GM12878 (cell line): ENCODE results near the gene SLCO3A1.

ENCODE experiments used
- CHD4 ChIP-seq: fragments of 200-600 bp; sonication (generic); IDR thresholded peaks from 2 replicates; pipeline ENCODE4 v1.6.1; 2016; ENCODE audit warnings: mild to moderate bottlenecking
- CREB1 ChIP-seq: IDR thresholded peaks from 2 replicates; pipeline ENCODE4 v1.6.1; 2012; ENCODE audit warnings: low read depth, mild to moderate bottlenecking, inconsistent platforms
- CTCF ChIP-seq, 3 experiments: IDR thresholded peaks in 2 of 3; conservative IDR thresholded peaks in 1 of 3; 2 replicates each; pipeline ENCODE4 v1.5.1; 2011; ENCODE audit warnings: low read depth in 3 of 3, low read length in 3 of 3, mild to moderate bottlenecking in 3 of 3, control low read depth in 2 of 3, moderate library complexity in 2 of 3, inconsistent platforms in 1 of 3, mixed read lengths in 1 of 3; ENCODE audit not compliant: control insufficient read depth in 2 of 3, insufficient read depth in 1 of 3; ENCODE audit errors: extremely low read depth in 1 of 3
- DPF2 ChIP-seq: fragments of 450-650 bp; IDR thresholded peaks from 2 replicates; pipeline ENCODE4 v1.6.1; 2017; ENCODE audit warnings: mild to moderate bottlenecking
- EZH2 ChIP-seq: IDR thresholded peaks from 2 replicates; pipeline ENCODE4 v1.6.1; 2012; ENCODE audit warnings: low read depth, mild to moderate bottlenecking, control low read depth, inconsistent platforms, low read length, borderline replicate concordance; ENCODE audit not compliant: control insufficient read depth
- IKZF2 ChIP-seq, 2 experiments: fragments of 450-650 bp; IDR thresholded peaks; 2 replicates each; pipeline ENCODE4 v1.6.1; 2017; ENCODE audit warnings: mild to moderate bottlenecking in 2 of 2, moderate library complexity in 2 of 2
- POLR2A ChIP-seq: IDR thresholded peaks from 2 replicates; pipeline ENCODE4 v1.6.1; 2011; ENCODE audit warnings: low read depth, mild to moderate bottlenecking, low read length
- POLR2AphosphoS5 ChIP-seq: IDR thresholded peaks from 2 replicates; pipeline ENCODE4 v1.6.1; 2011; ENCODE audit warnings: mild to moderate bottlenecking, low read length, inconsistent platforms
- REST ChIP-seq: IDR thresholded peaks from 2 replicates; pipeline ENCODE4 v1.6.1; 2012; ENCODE audit warnings: mild to moderate bottlenecking, low read depth, low read length
- SIN3A ChIP-seq: IDR thresholded peaks from 2 replicates; pipeline ENCODE4 v1.6.1; 2012; ENCODE audit warnings: low read depth, low read length, improper control_type of control experiment
- SP1 ChIP-seq: IDR thresholded peaks from one replicate; pipeline ENCODE4 v1.6.1; 2011; ENCODE audit warnings: low read depth, low read length
- SUPT20H ChIP-seq: IDR thresholded peaks from 2 replicates; pipeline ENCODE4 v1.6.1; 2011; ENCODE audit warnings: low read depth, mild to moderate bottlenecking, low read length, moderate library complexity, borderline replicate concordance; ENCODE audit not compliant: control insufficient read depth
- ZNF24 ChIP-seq: fragments of 450-650 bp; IDR thresholded peaks from 2 replicates; pipeline ENCODE4 v1.6.1; 2017; ENCODE audit warnings: antibody characterized with exemption, mild to moderate bottlenecking
- ZNF274 ChIP-seq: IDR thresholded peaks from one replicate; pipeline ENCODE4 v1.8.0; 2011; ENCODE audit not compliant: insufficient read length, insufficient read depth

GRCh38 chr15:91936927-91937326 is 83.4 kb downstream of the SLCO3A1 start:
- TF ChIP-seq CTCF (IDR thresholded peaks at IDR 0.05 in 2 of 3, conservative IDR thresholded peaks at IDR 0.05 in 1 of 3; ENCODE audit: control insufficient read depth in 2 of 3, extremely low read depth in 1 of 3, insufficient read depth in 1 of 3, low read depth in 3 of 3, low read length in 3 of 3) (no peak), CHD4 (no peak), SP1 (no peak), POLR2A (no peak), EZH2 (no peak), ZNF24 (no peak), DPF2 (no peak), SUPT20H (no peak), IKZF2 (IDR thresholded peaks at IDR 0.05) (no peak), CREB1 (no peak), REST (no peak), ZNF274 (no peak), POLR2AphosphoS5 (no peak), SIN3A (no peak)
